Dermis blood vessel endothelial cell (primary cell): ENCODE measurements around the gene LDLRAD4. TPM values are rescaled to one million over a fixed set of nuclear protein-coding genes. Genes with fewer than 3 reads are reported as not detected.
A peak's percentile ranks its signal among the peaks of the same experiment; 100 is the strongest.

Experiments used
- DNase-seq: peaks from one replicate; pipeline ENCODE4 v3.0.0; 2010
- total RNA-seq: library from RNA; depleted of rRNA; stranded (reverse); fragments of >200 nt; gene quantifications from 2 replicates; pipeline ENCODE4 v1.2.3, GENCODE V29; 2014

The LDLRAD4 gene
- total RNA-seq, 1 donor from 2014 or later = 20.1 TPM

DNA sequence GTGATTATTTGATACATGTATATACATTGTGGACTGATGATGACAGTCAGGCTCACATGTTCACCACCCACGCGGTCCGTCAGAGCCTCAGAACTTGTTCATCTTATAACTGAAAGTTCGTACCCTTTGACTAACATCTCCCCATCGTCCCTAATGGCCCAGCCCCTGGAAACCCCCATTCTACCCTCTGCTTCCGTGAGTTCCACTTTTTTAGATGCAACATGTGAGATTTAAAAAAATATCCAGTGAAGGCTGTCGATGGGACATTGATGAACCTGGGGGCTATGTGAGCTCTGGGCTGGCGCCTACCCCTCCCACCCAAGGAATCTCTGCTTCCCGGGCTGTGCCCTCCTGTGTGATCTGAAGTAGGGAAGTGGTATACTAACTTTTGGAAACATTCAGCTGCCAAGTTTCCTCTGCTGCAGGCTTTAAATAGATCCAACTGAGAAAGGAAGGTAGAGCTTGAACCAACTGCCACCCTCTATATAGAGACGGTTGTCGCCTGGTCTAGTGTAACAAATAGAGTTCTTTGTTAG is 344.0 kb downstream of the LDLRAD4 start:
- DNase-seq = no peak

GRCh38 chr18:13563390-13563805 is 344.8 kb downstream of the LDLRAD4 start:
- DNase-seq = peak; percentile 2

- peak; percentile 19 for DNase-seq
Observed at GRCh38 chr18:13564579-13564978, 346.0 kb downstream of the LDLRAD4 start.

DNA sequence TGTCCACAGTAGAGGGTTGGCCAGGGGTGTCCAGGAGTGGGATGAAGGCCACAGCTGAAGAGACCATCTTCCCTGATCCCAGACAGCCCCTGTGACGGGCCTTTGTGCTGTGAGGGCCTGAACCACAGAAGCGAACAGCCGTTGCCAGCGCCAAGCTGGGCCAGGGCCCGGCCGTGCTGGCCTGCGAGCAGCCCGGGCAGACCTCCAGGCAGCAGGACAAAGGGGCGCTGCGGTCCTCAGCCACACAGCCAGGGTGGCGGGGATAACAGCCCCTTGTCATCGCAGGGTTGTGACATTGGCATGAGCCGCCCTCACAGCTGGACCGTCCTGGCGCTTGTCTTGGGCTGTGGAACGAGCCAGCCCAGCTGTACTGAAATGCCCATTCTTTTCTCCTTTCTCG is 346.7 kb downstream of the LDLRAD4 start:
- DNase-seq = no peak

DNA sequence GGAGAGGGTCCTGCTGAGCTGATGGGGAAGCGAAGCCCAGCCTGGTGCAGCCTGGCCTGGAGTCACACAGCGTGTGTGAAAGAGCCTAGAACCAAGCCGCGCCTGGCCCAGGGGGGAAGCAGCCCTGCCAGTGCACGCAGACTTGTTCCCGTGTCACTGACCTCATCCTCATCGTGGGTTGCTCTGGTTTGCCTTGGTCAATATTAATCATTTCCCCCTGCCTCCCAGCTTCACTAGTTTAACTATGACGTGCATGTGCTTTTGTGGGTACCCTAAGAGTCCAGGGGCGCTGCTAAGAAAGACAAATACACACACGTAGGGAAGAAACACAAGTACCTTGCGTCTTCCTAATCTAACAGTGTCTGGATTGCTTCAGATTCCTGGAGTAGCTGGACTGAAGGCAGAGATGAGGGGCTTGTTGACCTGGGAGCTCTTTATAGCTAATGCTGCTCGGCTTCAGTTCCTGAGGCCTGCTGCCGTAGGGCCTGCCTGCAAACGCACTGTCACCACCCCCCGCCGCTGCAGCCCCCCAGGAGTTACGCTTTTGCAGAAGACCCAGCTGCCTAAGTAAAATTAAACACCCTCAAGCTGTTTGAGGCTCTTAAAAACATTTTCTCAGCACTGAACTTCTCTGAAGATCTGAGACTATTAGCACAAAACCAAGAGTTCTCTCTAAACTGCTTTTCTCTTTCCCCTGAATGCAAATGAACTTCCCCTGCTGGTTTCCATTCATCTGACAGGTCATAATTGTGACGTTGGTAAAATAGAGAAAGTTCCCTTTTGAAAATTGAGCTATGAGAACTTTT is 348.6 kb downstream of the LDLRAD4 start:
- DNase-seq = no peak

DNA sequence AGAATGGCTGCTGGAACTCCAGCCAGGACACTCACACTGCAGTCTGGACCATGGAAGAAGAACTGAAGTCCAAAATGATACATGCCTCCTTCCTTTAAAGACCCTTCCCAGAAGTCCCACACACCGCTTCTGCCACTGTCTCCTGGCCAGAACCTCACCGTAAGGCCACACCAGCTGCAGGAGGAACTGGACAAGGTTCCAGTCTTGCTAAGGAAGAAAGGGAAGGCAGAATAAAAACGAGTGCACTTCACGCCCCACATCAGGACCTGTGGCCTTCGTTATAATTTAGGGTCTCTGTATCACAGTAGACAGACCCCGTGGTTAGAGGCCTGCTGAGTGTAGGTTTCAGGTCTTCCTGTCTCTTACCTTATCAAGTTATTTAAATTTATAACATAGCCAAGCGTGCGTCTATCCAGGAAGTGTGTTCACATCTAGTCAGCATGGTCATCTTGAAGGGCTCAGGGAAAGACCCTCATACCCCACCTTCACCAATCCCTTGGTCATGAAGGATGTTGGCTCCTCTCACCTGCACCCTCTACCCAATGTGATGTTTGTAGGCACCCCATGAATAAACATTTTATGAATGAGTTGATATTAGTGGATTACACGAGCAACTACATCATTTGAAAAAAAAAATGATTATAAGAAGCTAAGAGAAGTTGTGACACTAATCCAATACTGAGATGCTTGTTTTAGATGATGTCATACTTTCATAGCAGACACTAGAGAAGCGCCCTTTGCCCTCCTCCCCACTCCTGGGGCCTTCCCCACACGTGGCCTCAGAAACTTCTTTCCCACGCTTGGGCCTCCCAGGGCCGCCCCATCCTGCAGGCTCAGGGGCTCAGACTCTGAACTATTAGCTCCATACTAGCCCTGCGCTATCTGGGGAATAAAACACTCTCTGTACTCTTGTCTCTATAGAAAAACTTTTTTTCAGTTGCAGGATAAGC is 350.2 kb downstream of the LDLRAD4 start:
- no peak for DNase-seq

DNA sequence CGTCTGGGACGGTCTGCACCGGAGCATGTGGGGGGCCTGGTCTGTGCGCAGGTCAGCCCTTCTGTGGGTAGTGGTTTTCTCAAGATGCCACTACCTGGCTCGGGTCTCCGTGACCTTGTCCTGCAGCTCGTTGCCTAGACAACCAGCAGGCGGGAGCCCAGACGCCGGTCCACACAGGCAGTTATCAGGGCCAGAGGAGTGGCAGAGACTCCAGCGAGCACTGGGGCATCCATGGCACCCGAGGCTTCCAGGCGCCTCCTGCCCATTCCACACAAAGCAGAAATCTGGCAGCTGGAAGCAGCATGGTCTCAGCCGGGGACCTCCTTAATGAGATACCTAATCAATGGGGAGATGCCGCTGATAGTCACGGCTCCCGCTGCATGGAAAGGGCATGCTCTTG is 351.7 kb downstream of the LDLRAD4 start:
- DNase-seq = no peak

DNA sequence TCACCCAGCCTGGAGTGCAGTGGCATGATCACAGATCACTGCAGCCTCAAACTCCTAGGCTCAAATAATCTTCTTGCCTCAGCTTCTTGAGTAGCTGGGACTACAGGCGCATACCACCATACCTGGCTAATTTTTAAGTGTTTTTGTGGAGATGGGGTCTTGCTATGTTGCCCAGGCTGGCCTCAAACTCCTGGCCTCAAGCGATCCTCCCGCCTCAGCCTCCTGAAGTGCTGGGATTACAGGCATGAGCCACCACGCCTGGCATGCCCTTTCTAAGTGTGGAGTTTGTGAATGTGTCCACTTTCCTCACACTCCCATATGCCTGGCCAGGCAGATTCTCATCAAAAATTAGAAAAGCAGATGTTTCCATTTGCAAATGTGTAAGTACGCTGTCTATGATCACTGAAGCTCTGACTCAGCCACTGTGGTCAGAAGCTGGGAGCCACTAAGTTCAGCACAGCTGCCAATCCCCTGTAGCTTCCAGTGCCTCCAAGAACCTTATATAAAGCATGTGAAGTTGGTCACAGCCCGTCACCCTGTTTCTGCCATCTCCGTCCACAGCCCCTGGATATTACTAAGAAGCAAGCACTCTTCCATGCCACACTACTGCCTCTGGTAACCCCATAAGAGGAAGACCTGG is 352.4 kb downstream of the LDLRAD4 start:
- DNase-seq = no peak

DNA sequence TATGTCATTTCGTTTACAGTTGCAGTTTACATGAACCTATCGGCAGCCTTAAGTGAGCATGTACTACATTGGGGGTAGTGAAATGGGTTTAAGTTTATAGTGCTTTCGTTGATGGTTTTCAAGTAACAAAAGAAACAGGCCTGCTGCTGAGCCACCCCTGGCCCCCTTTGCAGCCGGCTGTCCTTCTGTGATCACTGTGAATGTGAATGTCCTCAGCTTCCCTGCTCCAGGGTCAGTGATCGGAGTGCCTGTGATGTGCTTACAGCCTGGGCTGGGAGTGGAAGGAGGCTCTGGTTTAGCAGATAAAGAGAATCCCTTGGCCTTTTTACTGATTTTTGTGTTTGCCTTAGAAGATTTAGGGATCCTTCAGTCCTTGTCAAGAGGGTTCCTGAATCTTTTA is 353.6 kb downstream of the LDLRAD4 start:
- DNase-seq = no peak

DNA sequence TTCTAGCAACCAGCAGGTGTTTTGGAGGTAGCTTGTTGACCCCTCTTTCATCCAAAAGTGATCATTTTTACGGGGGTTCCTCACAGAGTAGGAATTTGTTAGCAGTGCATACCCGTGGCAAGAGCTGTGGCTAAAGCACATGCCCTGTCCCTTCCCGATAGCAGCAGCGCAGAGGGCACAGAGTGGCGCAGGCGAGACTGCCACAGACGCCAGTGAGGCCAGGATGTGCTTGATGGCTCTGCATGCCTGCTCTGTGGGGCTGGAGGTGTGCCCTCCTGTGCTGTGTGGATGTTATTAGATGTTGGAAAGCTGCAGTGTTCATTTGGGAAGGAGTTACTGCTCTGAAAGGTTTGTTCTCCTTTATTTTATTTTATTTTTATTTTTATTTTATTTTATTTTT is 354.2 kb downstream of the LDLRAD4 start:
- DNase-seq = no peak

GRCh38 chr18:13573750-13574149 is 355.2 kb downstream of the LDLRAD4 start:
- no peak for DNase-seq

DNA sequence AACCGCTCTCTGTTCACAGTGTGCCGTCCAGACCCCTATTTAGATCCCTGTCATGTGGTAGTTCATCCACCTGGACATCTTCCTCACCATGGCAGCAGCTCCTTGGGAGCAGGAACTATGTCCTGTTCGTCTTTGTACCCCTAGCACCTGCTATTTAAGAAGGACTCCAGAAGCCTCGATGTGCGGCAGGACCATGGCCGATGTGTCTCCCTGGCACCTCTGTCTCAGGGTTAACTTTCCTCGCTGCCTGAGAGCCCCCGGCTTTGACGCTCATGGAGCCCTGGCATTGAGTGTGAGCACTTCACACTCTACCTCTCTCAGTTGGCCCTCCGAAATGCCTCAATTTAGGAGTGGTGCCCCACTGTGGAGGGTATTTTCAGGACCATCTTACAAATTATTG is 355.8 kb downstream of the LDLRAD4 start:
- no peak for DNase-seq

DNA sequence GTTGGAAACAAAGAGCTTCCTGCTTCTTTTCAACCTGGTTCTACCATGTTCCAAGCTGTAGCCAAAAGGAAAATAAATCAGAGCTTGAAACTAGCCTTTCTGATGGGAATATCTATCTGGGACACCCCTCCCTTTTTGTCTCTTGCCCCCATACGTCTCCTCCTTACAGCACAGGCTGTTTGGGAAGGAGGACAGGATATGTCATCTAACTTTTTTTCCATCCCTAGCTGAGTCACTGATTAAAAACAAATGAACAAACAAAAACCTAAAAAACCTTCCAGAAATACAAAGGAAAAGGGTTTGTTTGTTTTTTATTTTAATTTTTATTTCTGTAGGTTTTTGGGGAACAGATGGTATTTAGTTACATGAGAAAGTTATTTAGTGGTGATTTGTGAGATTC is 356.2 kb downstream of the LDLRAD4 start:
- no peak for DNase-seq

- DNase-seq = no peak
Observed at GRCh38 chr18:13576598-13576997, 358.0 kb downstream of the LDLRAD4 start.

- no peak for DNase-seq
Observed at GRCh38 chr18:13577091-13577697, 358.6 kb downstream of the LDLRAD4 start.

- no peak for DNase-seq
Observed at GRCh38 chr18:13577781-13578180, 359.2 kb downstream of the LDLRAD4 start.

DNA sequence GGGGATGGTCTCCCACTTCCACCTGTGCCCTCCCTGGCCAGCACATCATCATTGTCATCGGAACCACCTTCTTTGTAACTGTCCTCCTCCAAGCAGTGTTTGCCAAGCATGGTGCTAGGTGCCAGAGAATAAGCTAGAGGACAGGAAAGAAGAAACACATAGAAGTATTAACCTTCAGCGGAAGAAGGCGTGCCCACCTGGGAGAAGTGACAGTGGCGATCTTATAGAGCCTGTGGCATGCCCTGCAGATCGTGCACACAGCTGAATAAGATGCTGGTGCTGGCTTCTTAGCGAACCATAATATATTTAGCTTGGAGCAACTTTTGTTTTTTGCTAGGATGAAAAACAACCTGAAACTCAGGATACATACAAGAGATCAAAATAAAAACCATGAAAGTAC is 359.8 kb downstream of the LDLRAD4 start:
- no peak for DNase-seq

DNA sequence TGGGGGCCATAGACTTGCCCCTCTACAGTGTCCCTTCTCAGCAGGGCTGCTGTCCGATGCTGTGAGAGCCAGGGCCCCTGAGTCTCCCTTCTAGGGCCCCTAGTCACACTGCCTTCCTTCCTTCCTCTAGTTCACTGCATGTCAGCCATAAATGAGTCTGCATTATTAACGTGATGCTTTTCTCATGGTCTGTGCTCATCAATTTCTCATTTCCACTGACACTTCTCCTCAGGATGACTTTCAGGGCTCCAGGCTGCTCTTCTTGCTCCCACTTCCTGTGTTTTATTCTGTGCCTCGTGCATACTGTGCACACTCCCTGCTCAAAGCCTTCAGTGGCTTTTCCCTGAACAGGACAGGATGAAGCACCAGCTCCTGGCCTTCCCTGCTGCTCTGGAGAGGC is 361.3 kb downstream of the LDLRAD4 start:
- no peak for DNase-seq

DNA sequence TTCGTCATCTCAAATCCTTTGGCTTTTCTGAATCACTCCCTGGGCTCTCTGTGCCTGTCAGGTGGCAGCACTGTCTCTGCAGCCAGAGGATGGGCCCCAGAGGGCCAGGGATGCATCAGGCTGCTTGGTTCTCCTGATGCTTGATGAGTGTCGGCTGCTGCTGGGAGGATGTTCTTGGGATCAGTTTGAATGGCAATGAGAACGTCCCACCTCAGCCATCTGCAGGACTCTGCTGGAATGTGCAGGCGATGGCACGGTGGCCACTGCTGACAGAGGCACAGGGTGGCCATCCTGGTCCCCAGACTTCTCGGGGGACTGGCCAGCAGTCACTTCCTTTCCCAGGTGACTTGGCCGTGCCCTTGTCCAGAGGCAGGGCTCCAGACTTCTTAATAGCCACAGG is 361.8 kb downstream of the LDLRAD4 start:
- no peak for DNase-seq

- DNase-seq = no peak
Observed at GRCh38 chr18:13580991-13581390, 362.4 kb downstream of the LDLRAD4 start.

GRCh38 chr18:13581496-13582177 is 363.1 kb downstream of the LDLRAD4 start:
- no peak for DNase-seq

GRCh38 chr18:13582178-13582670 is 363.7 kb downstream of the LDLRAD4 start:
- DNase-seq = no peak
